Measurements from ENCODE around the gene APOL3.

DNA sequence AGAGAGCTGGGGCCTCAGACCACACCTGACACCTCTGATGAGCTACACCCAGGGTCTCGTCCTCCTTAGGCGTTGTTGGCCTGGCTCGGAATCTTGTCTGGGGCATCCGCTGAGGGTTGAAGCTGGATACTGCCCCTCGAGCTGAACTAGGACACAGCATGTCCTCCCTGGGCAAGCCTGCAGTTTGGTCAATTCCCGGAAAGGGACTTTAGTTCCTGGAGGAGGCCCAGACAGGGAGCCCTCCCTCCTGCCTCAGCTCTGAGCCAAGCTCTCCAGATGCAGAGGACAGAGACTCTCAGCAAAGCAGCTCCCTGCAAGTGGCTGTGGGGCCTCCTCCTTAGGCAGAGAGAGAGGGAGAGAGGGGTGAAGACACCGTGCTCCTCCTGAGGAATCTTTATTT is 4.9 kb downstream of the APOL3 start:
- TF ChIP-seq, protein P1, sequence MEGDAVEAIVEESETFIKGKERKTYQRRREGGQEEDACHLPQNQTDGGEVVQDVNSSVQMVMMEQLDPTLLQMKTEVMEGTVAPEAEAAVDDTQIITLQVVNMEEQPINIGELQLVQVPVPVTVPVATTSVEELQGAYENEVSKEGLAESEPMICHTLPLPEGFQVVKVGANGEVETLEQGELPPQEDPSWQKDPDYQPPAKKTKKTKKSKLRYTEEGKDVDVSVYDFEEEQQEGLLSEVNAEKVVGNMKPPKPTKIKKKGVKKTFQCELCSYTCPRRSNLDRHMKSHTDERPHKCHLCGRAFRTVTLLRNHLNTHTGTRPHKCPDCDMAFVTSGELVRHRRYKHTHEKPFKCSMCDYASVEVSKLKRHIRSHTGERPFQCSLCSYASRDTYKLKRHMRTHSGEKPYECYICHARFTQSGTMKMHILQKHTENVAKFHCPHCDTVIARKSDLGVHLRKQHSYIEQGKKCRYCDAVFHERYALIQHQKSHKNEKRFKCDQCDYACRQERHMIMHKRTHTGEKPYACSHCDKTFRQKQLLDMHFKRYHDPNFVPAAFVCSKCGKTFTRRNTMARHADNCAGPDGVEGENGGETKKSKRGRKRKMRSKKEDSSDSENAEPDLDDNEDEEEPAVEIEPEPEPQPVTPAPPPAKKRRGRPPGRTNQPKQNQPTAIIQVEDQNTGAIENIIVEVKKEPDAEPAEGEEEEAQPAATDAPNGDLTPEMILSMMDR (IDR thresholded peaks at IDR 0.05; ENCODE audit: poor library complexity): no peak
- no peak for TF ChIP-seq EZH2phosphoT487 (IDR thresholded peaks at IDR 0.05; ENCODE audit: low read depth, severe bottlenecking, unreplicated experiment)

Measured in hepatocyte (in vitro differentiated cells).